GM19351 (cell line): Measurements from ENCODE around the gene LCMT1.
"Not testable (repeated sequence)": the region's sequence is repeated elsewhere in the genome, so short reads cannot be mapped to it uniquely, and the experiment has no call there.

Source experiments
- ATAC-seq: cut with Tn5 transposase; IDR thresholded peaks from one replicate; pipeline ENCODE4 v1.9.1; 2021; ENCODE audit warnings: mild to moderate bottlenecking, moderate library complexity; ENCODE audit not compliant: unreplicated experiment

The LCMT1 gene

DNA sequence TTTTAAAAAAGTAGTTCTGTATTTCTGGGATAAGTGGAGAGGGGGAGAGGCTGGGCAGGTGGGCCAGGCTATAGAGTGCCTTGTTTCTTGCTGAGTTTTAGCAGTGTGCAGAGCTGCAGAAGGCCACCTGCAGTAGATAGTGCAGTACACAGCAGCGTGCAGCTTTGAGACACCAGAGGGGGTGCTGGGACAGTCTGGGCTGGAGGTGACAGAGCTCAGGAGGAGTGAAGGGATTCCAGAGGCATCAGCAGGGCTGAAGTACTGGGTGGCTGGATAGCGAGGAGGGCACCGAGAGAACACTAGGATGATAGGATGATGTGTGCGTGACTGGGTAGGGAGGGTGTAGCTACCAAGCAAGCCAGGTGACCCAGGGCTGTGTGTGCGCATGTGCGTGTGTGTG is 26.6 kb downstream of the LCMT1 start:
- ATAC-seq, result no peak

DNA sequence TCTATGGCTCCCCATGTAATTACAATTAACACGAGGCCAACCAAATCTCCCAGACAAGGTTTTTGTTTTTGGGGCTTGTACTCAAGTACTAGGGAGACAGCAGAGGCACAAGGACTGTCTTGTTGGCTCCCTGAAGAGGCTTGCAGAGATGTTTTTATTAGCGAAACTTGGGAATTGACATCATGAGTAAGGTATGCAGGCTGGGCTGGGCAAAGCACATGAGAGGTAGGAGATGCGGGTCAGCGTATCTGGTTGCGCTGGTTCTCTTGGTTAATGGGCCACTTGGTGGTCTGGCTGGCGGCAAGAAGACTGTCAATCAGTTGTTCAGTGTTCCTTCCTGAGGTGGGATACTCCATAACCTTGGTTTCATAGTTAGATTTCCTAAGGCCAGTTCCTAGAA is 28.9 kb downstream of the LCMT1 start:
- ATAC-seq, result no peak

DNA sequence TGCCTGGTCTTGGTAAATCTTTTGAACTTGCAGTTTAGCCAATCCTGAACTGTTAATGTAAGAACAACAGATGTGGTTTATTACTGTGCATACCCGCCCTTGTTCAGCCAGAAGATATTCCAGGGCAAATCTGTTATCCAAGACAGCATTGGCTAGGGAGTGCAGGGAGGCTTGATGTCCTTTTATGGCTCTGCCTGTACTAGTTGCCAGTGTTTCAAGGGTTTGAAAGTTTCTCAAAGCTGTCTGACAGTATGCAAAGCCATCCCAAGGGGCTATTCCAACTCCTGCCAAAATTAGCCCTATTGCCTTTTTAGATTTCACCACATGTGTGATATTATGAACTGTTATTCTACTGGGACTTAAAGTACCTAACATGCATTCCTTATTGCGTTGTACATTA is 30.1 kb downstream of the LCMT1 start:
- ATAC-seq, result no peak

DNA sequence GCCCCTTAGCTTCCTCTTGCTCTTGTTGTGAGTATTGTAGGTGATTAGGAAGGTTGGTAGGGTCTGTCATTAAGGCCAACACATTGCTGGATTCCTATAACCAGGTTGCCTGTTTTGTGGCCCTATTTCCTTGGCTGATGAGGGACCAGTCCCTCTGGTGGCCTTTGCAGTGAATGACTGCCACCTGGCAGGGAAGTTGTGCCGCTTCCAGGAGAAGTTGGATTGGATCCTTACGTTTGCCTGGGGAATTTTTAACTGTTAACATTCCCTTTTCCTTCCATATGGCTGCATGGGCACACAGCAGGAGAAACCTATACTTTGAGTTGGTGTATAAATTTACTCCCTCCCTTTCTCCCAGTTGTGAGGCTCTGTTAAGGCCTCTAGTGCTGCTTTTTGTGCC is 32.4 kb downstream of the LCMT1 start:
- no peak for ATAC-seq

DNA sequence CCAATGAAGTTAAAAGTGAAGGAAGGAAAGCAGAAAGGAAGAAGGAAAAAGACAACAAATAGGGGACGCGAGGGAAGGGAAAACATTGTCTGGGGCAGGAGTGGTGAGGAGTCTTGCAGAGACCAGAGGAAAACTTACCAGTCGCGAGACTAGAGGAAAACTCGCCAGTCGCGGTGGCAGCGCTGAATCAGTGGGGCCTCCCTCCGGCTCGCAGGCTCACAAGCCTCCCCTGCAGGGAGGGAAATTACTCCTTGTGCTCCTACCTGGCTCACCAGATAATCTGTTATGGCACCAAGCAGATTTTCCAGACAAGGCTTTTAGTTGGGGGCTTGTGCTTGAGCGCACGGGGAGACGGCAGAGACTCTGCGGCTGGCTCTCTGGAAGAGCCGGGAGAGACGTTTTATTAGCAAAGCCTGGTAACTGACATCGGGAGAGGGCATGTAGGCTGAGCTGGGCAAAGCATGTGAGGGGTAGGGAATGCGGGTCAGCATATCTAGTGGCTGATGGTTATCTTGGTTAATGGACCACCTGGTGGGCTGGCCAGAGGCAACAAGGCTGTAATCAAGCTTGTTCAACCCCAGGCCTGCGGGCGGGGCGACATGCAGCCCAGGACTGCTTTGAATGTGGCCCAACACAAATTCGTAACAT is 37.1 kb downstream of the LCMT1 start:
- no peak for ATAC-seq

DNA sequence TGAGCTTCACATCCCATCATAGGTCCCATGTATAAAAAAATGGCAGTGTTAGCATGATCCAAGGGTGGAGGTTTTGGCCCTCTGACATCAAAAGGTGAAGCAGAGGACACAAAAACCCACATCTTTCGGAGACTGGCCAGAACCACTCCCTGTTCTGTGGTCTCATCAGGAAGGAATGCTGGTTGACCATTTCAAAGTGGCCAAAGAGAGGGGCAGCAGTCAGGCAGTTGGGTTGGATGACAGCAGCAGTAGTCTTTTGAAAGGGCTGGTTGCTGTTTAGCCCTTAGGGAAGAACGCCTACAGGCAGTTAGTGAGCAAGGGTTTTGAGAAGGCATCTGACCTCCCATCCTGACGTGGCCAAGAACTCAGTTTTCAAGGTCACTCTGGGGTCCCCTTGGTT is 40.5 kb downstream of the LCMT1 start:
- no peak for ATAC-seq

DNA sequence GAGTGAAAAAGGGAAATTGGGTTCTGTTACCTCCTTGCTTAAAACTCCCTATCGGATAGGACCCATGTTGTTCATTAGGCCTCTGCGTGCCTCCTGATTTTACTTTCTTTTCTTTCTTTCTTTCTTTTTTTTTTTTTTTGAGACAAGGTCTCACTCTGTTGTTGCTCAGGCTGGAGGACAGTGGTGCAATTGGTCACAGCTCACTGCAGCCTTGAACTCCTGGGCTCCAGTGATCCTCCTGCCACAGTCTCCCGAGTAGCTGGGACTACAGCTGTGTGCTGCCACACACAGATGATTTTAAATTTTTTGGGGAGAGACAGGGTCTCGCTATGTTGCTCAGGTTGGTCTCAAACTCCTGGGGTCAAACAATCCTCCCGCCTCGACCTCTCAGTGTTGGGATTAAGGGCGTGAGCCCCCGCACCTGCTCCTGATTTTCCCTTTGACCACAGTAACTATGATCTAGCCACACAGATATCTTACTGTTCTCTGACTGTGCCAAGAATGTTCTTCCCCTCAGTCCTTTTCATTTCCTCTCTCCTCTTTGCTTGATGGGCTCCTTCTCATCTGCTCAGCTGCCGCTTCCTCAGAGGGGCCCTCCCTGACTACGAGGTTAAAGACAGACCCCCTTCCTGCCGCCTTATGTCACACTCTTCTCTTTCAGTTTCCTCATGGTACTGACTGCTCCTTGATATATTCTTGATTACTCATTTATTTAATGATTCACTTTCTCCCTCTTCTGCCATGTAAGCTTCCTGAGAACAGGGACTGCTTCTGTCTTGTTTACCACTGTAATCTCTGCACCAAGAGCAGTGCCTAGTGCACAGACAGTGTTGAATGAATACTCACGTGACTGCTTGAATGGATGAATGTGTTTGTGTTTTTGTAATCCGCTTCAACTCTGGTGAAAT is 44.3 kb downstream of the LCMT1 start:
- no peak for ATAC-seq

DNA sequence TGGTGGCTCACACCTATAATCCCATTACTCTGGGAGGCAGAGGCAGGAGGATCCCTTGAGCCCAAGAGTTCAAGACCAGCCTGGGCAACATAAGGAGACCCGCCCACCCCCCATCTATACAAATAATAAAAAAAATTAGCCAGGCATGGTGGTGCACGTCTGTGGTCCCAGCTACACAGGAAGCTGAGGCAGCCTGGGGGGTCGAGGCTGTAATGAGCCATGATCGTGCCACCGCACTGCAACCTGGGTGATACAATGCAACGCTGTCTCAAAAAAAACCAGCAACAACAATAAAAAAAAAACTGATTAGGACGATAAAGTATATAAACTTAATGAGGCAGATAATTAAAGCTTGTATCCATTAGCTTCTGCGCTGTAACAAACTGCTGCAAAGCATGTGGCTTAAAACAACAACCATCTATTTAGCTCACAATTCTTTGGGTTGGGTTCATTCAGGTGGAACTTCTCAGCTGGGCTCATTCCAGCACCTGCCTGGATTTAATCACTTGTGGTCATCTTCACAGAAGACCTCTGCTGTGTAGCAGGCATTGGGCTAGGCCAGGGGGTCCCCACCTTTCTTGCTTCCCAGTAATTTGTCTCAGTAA is 45.8 kb downstream of the LCMT1 start:
- ATAC-seq, result no peak

DNA sequence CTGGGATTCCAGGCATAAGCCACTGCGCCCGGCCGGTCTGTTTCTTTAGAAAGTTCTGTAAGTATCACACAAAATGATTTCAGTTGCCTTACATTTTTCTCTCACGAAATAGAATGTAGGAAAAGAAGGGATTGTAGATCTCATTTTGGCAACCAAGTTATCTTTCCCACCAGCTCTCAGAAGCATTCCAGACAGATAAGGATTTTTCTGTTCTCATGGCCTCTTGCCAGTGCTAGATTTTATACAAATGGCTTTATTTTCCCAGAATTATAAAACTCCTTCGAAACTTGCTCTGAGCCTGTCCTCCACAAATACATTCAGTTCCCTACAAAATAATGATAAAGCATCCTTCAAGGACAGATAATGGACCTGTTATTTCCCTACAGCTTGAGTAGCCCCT is 46.9 kb downstream of the LCMT1 start:
- no peak for ATAC-seq

DNA sequence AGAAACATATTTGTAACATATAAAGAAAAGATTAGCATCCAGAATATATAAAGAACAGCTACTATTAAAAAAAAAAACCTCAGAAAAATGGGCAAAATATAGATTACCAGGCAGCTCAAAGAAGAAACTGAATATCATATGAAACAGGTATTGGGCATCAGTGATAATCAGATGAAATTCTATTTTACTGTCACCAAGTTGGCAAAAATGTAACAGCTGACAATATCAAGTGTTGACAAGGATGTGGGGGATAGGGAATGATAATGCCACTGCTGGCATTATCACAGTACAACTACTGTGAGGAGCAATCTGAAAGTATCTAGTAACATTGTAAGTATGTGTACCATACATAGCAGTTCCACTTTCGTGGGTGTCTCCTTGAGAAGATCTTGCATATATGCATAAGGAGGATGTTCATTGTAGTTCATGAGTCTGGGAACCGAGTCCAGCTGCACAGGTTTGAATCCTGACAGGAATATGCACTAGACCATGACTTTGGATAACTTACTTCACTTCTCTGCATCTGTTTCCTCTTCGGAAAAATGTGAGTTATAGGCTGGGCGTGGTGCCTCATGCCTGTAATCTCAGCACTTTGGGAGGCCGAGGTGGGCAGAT is 50.3 kb downstream of the LCMT1 start:
- ATAC-seq, result no peak

DNA sequence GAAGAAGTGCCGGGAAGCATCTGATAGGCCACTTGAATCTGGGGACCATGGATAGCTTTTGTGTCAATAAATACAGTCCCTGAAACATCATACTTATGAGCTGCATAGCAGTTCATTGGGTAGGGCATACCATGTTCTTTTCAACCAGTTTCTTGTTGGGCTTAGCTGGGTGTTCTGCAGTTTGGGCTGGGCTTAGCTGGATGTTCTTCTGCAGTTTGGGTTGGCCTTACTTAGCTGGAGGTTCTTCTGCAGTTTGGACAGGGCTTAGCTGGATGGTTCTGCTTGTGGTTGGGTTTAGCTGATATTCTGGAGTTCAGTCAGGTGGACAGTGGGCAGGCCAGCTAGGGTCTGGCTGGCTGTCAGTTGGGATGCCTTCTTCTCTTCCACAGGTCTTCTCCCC is 52.1 kb downstream of the LCMT1 start:
- no peak for ATAC-seq

DNA sequence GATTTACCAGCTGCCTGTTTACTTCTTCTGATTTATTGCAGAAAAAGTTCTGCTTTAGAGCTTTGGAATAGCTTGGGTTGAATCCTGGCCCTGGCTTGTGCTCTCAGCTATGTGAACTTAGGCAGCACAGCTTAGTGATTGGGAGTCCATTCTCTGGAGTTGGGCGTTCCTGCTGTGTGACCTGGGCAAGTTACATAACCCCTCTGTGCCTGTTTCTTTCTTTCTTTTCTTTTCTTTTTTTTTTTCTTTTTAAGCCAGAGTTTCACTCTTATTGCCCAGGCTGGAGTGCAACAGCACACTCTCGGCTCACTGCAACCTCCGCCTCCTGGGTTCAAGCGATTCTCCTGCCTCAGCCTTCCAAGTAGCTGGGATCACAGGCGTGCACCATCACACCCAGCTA is 53.7 kb downstream of the LCMT1 start:
- ATAC-seq, result no peak

DNA sequence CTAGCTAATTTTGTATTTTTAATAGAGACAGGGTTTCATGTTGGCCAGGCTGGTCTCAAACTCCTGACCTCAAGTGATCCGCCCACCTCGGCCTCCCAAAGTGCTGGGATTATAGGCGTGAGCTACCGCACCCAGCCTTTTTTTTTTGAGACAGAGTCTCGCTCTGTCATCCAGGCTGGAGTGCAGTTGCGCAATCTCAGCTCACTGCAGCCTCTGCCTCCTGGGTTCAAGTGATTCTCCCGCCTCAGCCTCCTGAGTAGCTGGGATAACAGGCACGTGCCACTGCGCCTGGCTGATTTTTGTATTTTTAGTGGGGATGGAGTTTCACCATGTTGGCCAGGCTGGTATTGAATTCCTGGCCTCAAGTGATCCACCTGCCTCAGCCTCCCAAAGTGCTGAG is 56.4 kb downstream of the LCMT1 start:
- not testable (repeated sequence) for ATAC-seq

DNA sequence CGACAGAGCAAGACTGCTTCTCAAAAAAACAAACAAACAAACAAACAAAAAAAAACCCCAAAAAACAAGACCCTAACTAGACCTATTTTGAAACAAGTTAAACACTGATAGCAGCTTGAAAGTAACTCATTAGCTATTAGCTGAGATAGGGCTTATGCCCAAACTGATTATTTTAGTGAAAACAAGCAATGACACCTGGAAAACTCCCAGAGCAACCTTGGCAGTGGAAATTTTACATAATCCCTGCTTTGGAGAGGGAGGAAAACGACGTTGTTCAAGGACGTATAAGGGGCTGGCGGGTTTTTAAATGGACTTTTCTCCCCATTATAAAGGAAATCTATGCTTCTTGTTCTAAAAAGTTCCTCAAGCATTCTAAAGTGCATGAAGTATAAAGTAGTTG is 59.8 kb downstream of the LCMT1 start:
- ATAC-seq, result no peak

DNA sequence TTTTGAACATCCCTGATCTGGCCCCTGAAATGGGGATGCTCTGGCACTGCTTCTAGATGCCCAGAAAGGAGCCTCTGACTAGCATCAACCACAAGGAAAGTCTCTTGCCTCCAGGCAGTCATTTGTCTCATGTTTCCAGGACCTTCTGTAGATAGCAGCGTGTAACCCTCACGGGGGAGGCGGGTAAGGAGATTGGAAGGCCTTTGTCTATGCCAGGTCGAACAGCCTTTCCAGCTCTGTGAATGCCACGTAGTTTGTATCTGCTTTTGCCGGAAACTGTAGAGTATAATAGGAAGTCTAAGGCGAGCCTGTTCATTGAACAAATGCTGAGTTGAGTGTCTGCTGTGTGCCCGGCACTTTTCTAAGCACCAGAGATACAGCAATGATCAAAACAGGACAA is 61.3 kb downstream of the LCMT1 start:
- no peak for ATAC-seq

DNA sequence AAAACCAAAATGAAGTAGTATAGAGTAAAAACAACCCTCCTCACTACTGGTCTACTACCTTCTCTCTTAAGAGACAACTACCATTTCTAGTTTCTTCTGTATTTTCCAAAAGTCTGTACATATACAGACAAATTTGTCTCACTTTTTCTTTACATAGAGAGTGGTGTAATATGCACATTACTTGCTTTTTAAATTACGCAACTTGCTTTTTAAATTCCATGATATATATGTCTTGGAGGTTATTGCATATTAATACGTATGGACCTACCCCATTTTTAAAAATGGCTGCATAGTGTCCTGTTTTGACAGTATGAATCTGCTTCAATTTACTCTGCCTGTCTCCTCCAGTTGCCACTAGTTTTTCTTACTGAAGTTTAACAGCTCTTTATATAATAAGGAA is 62.7 kb downstream of the LCMT1 start:
- no peak for ATAC-seq

DNA sequence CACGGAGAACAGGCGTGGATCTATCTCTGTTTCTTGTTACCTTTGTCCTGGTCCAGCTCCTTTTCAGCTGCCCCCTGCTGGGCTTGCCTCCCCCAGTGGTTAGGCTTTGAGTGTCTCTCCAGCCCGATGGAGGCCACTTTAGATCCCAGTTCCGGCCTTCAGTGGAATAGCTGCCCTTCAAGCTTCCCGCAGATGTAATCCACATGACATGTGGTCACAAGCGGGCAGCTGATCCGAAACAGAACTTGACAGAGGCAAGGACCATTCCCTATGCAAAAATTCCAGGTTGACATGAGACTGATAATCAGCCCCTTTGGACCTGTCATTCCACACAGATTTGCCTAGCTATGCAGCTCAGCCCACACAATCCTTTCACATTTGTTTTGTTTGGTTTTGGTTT is 64.6 kb downstream of the LCMT1 start:
- ATAC-seq, result no peak

DNA sequence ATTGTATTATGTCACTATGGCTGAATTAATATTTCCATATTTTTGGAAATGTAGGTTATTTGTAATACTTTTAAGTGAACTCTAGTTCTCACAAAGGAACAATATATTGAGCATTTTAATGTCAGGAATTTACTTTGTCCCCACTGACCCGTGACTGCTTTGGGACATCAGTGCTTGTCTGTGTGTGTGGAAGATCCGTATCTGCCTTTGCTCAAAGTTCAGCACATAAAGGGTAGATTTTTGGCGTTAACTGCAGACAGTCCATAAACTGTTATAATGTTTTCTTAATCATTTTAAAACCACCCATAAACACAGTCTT is 65.9 kb downstream of the LCMT1 start:
- ATAC-seq, result no peak

DNA sequence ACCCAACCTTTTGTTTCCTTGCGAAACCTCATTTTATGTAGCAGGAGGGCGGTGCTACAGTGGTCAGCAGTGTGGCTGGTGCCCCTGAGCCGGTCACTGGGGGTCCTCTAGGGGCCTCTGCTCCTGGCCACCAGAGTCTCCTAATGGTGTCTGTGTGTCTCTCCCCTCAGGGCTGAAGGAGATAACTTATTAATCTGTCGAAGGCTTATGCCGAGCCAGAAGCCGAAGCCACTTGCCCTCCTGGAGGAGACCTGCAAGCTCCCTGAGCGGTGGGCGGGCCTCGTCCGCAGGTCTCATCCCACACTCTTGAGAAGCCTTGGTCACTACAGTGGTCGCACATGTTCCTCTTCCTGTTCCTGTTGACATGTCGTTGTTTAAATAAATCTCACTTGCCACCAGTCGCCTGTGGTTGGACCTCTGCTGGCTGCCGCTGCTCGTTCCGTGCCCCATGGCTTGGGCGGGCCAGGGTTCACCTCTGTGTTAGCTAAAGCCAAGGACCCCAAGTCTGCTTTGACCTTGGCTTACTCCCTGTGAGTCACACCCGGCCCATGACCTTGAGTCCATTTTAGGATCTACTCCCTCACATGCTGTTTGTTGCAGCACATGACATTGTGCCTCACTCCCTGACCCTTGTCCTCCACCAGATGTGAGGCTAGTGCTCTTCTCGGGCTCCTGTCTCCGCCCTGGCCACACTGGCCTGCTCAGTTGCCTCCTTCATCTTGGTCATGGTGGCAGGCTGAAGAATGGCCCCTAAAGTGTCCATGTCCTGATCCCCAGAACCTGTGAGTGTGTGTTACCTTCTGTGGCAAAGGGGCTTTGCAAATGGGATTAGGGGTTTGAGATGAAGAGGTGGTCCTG is 66.5 kb downstream of the LCMT1 start:
- ATAC-seq, result no peak

DNA sequence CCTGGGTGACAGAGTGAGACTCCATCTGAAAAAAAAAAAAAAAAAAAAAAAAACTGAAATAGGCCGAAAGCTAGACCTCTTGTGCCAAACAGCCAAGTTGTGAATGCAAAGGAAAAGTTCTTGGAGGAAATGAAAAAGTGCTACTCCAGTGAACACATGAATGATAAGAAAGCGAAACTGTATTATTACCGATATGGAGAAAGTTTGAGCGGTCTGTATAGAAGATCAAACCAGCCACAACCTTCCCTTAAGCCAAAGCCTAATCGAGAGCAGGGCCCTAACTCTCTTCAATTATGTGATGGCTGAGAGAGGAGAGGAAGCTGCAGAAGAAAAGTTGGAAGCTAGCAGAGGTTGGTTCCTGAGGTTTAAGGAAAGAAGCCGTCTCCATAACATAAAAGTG is 69.7 kb downstream of the LCMT1 start:
- not testable (repeated sequence) for ATAC-seq

DNA sequence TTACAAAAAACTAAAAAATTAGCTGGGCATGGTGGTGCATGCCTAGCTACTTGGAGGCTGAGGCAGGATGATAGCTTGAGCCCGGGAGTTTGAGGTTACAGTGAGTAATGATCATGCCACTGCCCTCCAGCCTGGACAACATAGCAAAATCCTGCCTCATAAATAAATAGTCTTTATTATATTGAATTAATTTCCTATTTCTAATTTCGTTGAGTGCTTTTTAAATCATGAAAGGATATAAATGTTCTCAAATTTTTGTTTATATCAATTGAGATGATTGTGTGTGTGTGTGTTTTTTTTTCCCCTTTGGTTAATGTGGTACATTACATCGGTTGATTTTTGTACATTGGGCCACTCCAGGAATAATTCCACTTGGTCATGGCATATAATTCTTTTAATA is 73.2 kb downstream of the LCMT1 start:
- ATAC-seq, result no peak
